HG03521 (cell line): ENCODE measurements around the gene ADAMTS3.
"Not testable (repeated sequence)": the region's sequence is repeated elsewhere in the genome, so short reads cannot be mapped to it uniquely, and the experiment has no call there.

Experiments used
- ATAC-seq: cut with Tn5 transposase; IDR thresholded peaks from one replicate; pipeline ENCODE4 v1.9.1; 2021; ENCODE audit warnings: mild to moderate bottlenecking, moderate library complexity; ENCODE audit not compliant: unreplicated experiment

ADAMTS3 gene

GRCh38 chr4:72484981-72485380 is 84.0 kb downstream of the ADAMTS3 start:
- ATAC-seq = no peak

- ATAC-seq = no peak
Observed at GRCh38 chr4:72473434-72473900, 95.6 kb downstream of the ADAMTS3 start.

GRCh38 chr4:72471816-72472215 is 97.2 kb downstream of the ADAMTS3 start:
- ATAC-seq = no peak

- no peak for ATAC-seq
Observed at GRCh38 chr4:72468904-72469502, 100.0 kb downstream of the ADAMTS3 start.

- ATAC-seq = no peak
Observed at GRCh38 chr4:72467633-72468032, 101.4 kb downstream of the ADAMTS3 start.

GRCh38 chr4:72463724-72464123 is 105.3 kb downstream of the ADAMTS3 start:
- ATAC-seq = no peak

GRCh38 chr4:72457158-72457557 is 111.9 kb downstream of the ADAMTS3 start:
- ATAC-seq = no peak

- ATAC-seq = no peak
Observed at GRCh38 chr4:72451349-72451748, 117.7 kb downstream of the ADAMTS3 start.

GRCh38 chr4:72449705-72450104 is 119.3 kb downstream of the ADAMTS3 start:
- no peak for ATAC-seq

- no peak for ATAC-seq
Observed at GRCh38 chr4:72448231-72448630, 120.8 kb downstream of the ADAMTS3 start.

GRCh38 chr4:72446353-72447055 is 122.5 kb downstream of the ADAMTS3 start:
- ATAC-seq = no peak

- no peak for ATAC-seq
Observed at GRCh38 chr4:72444092-72444491, 124.9 kb downstream of the ADAMTS3 start.

- no peak for ATAC-seq
Observed at GRCh38 chr4:72442715-72443114, 126.3 kb downstream of the ADAMTS3 start.

- no peak for ATAC-seq
Observed at GRCh38 chr4:72442147-72442546, 126.9 kb downstream of the ADAMTS3 start.

GRCh38 chr4:72440386-72440785 is 128.6 kb downstream of the ADAMTS3 start:
- ATAC-seq = no peak

- no peak for ATAC-seq
Observed at GRCh38 chr4:72432975-72433374, 136.0 kb downstream of the ADAMTS3 start.

GRCh38 chr4:72432282-72432681 is 136.7 kb downstream of the ADAMTS3 start:
- ATAC-seq = no peak

GRCh38 chr4:72430988-72431387 is 138.0 kb downstream of the ADAMTS3 start:
- no peak for ATAC-seq

GRCh38 chr4:72430050-72430449 is 139.0 kb downstream of the ADAMTS3 start:
- ATAC-seq = no peak

- no peak for ATAC-seq
Observed at GRCh38 chr4:72429397-72429889, 139.6 kb downstream of the ADAMTS3 start.

GRCh38 chr4:72427057-72427456 is 142.0 kb downstream of the ADAMTS3 start:
- ATAC-seq = no peak

- not testable (repeated sequence) for ATAC-seq
Observed at GRCh38 chr4:72425908-72426307, 143.1 kb downstream of the ADAMTS3 start.
